Measurements from ENCODE around the gene ABCC1.

DNA sequence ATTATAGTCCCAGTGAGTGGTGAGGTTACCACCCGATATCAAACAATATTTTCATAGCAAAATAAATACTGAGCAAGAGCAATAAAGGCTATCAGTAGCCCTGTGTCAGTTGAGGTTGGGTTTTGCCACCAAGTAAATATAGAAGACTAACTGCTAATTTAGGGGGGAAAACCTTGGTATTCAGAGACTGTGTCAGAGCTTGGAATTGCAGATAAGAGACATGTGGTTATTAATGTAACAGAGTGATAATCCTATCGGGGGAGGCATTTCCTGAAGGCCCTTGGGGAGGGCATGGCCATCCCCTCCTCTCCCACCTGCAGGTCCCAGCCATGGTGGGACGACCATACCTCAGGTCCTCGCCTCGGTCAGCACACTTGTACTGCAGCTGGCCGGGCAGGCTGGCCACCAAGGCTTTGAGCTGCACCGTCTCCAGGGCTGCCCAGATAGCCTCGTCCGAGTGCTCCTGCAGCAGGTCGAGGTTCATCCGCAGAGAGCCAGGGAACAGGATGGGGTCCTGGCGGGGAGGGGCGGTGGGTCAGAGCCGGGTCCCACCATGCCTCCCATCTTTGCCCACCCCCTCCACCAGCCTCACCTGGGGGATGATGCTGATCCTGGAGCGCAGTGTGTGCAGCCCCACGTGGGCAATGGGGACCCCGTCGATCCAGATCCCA is 205.0 kb downstream of the ABCC1 start:
- TF ChIP-seq CTCF (conservative IDR thresholded peaks at IDR 0.05) = no peak
- no peak for TF ChIP-seq ZFX (IDR thresholded peaks at IDR 0.05)
